Astrocyte of the spinal cord (primary cell): Measurements from ENCODE around the gene MPG.
A peak's percentile ranks its signal among the peaks of the same experiment; 100 is the strongest.

Experiments used
- DNase-seq: peaks from one replicate; pipeline ENCODE4 v3.0.0; 2011; ENCODE audit warnings: low read depth, low spot score
- H3K4me3 ChIP-seq: 2 replicates; pipeline ENCODE4 v1.5.1; 2011; ENCODE audit warnings: low read depth, mild to moderate bottlenecking, low read length, moderate library complexity
- in situ Hi-C: cut with HindIII; loops from 2 replicates; pipeline ENCODE4 v1.10.0; 2017; ENCODE audit warnings: low sequenced_read_pairs
- TF ChIP-seq, protein P1 (sequence below): IDR thresholded peaks from 2 replicates; pipeline ENCODE4 v1.5.1; 2012; ENCODE audit warnings: low read depth, mild to moderate bottlenecking, low read length, inconsistent platforms

MPG gene

DNA sequence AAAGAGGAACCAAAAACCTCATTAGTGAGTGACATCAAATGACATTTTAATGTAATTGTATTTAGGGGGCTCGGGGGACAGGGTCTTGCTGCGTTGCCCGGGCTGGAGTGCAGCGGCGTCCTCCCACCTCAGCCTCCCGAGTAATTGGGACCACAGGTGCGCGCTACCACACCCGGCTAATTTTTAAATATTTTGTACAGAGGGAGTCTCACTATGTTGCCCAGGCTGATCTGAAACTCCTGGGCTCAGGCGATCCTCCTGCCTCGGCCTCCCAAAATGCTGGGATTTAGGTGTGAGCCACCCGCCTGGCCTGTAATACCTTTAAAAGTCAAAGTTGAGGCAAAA, 23.8 kb upstream of the MPG start:
- H3K4me3 ChIP-seq: peak overlapping the region; percentile 75
- in situ Hi-C loops: no loop called here
- TF ChIP-seq, protein P1, sequence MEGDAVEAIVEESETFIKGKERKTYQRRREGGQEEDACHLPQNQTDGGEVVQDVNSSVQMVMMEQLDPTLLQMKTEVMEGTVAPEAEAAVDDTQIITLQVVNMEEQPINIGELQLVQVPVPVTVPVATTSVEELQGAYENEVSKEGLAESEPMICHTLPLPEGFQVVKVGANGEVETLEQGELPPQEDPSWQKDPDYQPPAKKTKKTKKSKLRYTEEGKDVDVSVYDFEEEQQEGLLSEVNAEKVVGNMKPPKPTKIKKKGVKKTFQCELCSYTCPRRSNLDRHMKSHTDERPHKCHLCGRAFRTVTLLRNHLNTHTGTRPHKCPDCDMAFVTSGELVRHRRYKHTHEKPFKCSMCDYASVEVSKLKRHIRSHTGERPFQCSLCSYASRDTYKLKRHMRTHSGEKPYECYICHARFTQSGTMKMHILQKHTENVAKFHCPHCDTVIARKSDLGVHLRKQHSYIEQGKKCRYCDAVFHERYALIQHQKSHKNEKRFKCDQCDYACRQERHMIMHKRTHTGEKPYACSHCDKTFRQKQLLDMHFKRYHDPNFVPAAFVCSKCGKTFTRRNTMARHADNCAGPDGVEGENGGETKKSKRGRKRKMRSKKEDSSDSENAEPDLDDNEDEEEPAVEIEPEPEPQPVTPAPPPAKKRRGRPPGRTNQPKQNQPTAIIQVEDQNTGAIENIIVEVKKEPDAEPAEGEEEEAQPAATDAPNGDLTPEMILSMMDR: no peak
- DNase-seq: no peak

DNA sequence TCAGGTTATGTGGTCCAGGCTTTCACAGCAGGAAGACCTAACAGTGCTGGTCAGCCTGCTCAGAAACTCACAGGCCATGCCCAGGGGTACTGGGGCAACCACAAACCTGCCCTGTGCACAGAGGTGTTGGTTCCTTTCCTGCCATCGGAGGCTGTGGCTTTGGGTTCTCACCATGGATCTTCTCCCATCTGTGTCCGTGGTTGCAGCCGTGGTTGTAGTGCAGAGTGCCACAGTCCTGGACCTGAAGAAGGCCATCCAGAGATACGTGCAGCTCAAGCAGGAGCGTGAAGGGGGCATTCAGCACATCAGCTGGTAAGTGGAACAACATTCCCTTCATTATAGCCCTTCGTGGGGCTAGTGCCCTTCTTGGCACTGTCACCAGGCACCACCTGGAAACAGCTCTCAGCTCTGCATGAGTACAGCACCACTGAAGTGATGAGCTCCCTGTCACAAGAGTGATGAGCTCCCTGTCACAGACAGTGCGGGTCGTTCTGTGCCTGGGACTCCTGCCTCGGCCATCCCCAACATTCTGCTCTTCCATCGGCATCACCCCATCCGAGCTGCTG, 22.4 kb upstream of the MPG start:
- DNase-seq: no peak
- in situ Hi-C loops: no loop called here
- TF ChIP-seq, protein P1: no peak
- no peak overlapping the region for H3K4me3 ChIP-seq

DNA sequence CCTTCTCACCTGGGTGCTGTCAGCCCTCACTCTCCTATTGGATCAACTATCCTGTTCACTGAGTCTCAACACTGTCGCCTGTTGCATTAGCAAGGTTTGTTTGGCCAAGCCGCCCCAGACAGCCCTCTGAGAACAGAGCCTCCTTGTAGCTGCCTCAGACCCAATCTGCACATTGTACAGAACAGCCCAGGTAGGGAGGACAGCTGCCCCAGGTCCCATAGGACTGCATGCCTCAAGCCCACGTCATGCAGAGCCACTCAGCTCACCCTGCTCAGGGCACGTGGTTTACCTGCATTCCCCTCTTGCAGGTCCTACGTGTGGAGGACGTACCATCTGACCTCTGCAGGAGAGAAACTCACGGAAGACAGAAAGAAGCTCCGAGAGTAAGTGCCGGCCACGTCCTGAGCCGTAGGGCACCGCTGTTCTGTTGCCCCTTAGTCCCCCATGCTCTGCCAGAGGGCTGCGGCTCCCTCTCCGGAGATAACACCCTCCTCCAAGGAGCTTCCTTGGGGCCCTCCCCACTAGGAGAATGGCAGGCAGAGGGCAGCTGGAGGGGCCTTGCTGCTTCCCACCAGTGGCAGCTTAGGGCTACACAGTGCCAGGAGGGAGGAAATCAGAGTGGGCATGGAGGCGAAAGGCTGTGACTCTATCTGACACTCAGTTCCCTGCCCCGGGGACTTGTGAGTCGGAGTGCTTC, 21.6 kb upstream of the MPG start:
- in situ Hi-C loops: no loop called here
- TF ChIP-seq, protein P1: no peak
- no peak for DNase-seq
- H3K4me3 ChIP-seq: no peak overlapping the region

DNA sequence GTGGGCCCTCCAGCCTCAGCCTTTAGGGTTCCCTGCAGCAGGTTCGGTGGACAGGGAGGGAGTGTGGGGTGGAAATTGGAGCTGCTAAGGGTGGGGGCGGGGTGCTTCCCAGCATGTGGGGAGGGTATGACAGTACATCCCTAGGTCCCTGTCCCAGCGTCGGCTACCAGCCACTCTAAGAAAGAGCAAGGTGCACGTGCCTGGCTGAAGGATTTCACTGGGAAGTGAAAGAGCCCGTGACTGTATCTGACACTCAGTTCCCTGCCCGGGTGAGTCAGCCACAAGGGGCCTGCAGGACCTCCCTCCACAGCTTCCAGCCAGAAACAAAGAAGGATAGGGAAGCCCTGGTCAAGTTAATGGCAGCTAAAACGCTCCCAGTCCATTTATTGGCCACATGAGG, 20.3 kb upstream of the MPG start:
- DNase-seq: no peak
- H3K4me3 ChIP-seq: no peak overlapping the region
- in situ Hi-C loops: no loop called here
- TF ChIP-seq, protein P1: no peak

DNA sequence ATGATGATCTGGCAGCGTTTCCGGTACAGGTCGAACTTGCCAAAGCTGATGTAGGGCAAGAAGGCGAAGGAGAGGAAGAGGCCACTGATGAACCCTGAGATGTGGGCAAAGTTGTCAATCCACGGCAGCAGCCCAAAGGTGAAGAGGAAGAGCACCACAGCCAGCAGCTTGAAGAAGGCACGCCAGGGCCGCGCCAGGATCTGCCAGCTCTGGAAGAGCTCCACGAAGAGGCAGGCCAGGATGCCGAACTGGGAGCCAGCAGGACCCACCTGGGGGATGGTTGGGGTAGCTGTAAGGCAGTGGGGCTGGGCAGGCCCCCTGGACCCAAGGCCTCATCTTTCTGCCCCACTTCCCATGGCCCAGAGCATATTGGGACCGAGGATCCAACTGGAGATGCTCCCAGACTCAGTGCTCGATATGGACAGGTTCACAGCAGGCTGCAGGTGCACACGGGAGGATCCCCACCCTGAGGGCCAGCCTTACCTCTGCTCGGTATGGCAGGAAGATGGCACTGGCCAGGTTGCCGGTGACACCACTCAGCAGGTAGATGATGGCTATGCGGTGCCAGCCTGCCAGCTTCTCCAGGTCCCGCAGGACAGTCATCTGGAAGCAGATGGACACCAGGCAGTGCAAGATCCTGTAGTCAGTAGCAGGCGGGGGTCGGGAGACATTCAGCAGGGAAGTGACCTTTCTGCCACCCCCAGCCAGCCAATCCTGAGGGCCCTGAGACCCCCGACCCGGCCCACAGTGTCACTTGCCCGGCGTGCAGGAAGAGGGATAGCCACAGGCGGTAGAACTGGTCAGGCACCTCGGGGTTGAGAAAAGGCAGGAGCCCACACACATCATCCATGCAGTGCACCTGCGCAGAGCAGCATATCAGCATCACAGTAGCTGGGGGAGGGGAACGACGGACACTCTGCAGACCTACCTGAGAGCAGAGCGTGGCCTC, 19.3 kb upstream of the MPG start:
- no peak for DNase-seq
- TF ChIP-seq, protein P1: no peak
- in situ Hi-C loops: no loop called here
- H3K4me3 ChIP-seq: no peak overlapping the region

DNA sequence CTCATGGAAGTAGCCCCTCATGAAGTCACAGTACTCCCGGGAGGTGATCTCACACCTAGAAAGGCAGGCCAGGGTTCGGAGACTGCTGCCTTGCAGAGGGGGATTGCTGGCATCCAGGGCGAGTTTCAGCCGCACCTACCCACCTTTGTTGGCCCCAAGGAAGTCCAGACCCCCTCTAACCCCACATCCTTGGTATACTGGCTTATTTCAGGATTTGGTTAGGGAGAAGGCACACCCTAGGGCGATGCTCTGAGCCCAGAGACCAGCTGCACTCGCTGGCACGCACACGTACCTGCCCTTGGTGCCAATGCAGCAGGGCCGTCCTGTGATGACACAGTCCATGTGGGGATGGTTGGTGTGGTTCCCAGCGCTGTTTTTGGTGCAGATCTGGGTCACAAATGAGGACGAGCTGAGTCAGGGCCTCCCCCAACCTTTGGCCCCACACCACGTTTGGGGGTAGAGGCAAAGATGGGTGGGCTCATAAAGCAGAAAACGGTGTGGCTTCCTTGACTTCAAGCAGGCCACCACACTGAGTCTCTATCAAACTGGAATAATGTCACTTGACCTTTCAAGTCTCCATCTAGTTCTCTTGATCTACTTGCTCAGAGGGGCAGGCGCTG, 18.5 kb upstream of the MPG start:
- in situ Hi-C loops: no loop called here

More for the DNA sequence above, 18.5 kb upstream of the MPG start:
- no peak overlapping the region for H3K4me3 ChIP-seq
- TF ChIP-seq, protein P1: no peak
- no peak for DNase-seq
